HG03432 (cell line): Measurements from ENCODE around the gene LINGO4.

Experiments used
- ATAC-seq: cut with Tn5 transposase; IDR thresholded peaks from one replicate; pipeline ENCODE4 v1.9.1; 2021; ENCODE audit warnings: mild to moderate bottlenecking, moderate library complexity; ENCODE audit not compliant: unreplicated experiment

LINGO4 gene

GRCh38 chr1:151834239-151834638, 29.0 kb upstream of the LINGO4 start:
- ATAC-seq, result no peak

GRCh38 chr1:151833172-151833900, 28.1 kb upstream of the LINGO4 start:
- no peak for ATAC-seq

- no peak for ATAC-seq
Observed at GRCh38 chr1:151832318-151832980, 27.2 kb upstream of the LINGO4 start.

- ATAC-seq, result no peak
Observed at GRCh38 chr1:151831605-151832004, 26.4 kb upstream of the LINGO4 start, which contains the start of gene RORC. RORC (minus strand) TSS chr1:151831802; CDS start chr1:151831764, 38 bp downstream.

GRCh38 chr1:151831256-151831591, 26.0 kb upstream of the LINGO4 start:
- no peak for ATAC-seq

- no peak for ATAC-seq
Observed at GRCh38 chr1:151830055-151830454, 24.8 kb upstream of the LINGO4 start.

- ATAC-seq, result no peak
Observed at GRCh38 chr1:151829352-151830046, 24.3 kb upstream of the LINGO4 start.

GRCh38 chr1:151828921-151829320, 23.7 kb upstream of the LINGO4 start:
- no peak for ATAC-seq

- ATAC-seq, result no peak
Observed at GRCh38 chr1:151827853-151828252, 22.6 kb upstream of the LINGO4 start.

- ATAC-seq, result no peak
Observed at GRCh38 chr1:151825751-151826660, 20.8 kb upstream of the LINGO4 start.

- ATAC-seq, result no peak
Observed at GRCh38 chr1:151825204-151825603, 20.0 kb upstream of the LINGO4 start.

- ATAC-seq, result no peak
Observed at GRCh38 chr1:151823175-151823574, 18.0 kb upstream of the LINGO4 start.

GRCh38 chr1:151822404-151822803, 17.2 kb upstream of the LINGO4 start:
- no peak for ATAC-seq

- ATAC-seq, result no peak
Observed at GRCh38 chr1:151820940-151821339, 15.7 kb upstream of the LINGO4 start.

- ATAC-seq, result no peak
Observed at GRCh38 chr1:151819976-151820623, 14.9 kb upstream of the LINGO4 start.

GRCh38 chr1:151819227-151819835, 14.1 kb upstream of the LINGO4 start:
- ATAC-seq, result no peak

GRCh38 chr1:151817353-151817730, 12.1 kb upstream of the LINGO4 start:
- no peak for ATAC-seq

GRCh38 chr1:151816548-151817352, 11.5 kb upstream of the LINGO4 start:
- ATAC-seq, result no peak

GRCh38 chr1:151815716-151816327, 10.6 kb upstream of the LINGO4 start:
- ATAC-seq, result no peak
